Progenitor cell of endocrine pancreas (in vitro differentiated cells): ENCODE measurements around the gene ATF6. TPM values are rescaled to one million over a fixed set of nuclear protein-coding genes. Genes with fewer than 3 reads are reported as not detected.

Source experiments
- DNase-seq: peaks from one replicate; pipeline ENCODE4 v3.0.0; 2021; ENCODE audit warnings: low spot score; ENCODE audit not compliant: unreplicated experiment
- H3K27ac Mint-ChIP-seq: 2 replicates; pipeline ENCODE4 v1.8.0; 2021; ENCODE audit warnings: mild to moderate bottlenecking, moderate library complexity, mixed read lengths
- H3K27me3 Mint-ChIP-seq: 2 replicates; pipeline ENCODE4 v1.8.0; 2021; ENCODE audit warnings: mixed read lengths
- H3K36me3 Mint-ChIP-seq: 2 replicates; pipeline ENCODE4 v1.8.0; 2022; ENCODE audit warnings: mixed read lengths; ENCODE audit not compliant: insufficient read depth
- H3K4me1 Mint-ChIP-seq: 2 replicates; pipeline ENCODE4 v1.8.0; 2021; ENCODE audit warnings: low read depth, mixed read lengths
- H3K4me3 Mint-ChIP-seq: 2 replicates; pipeline ENCODE4 v1.8.0; 2021; ENCODE audit warnings: low read depth, mild to moderate bottlenecking, moderate library complexity, mixed read lengths
- H3K9me3 Mint-ChIP-seq: 2 replicates; pipeline ENCODE4 v1.8.0; 2021; ENCODE audit warnings: low read depth, mixed read lengths
- CTCF ChIP-seq: fragments of 200-600 bp; sonication (generic); IDR thresholded peaks from one replicate; pipeline ENCODE4 v1.5.0; 2021; ENCODE audit warnings: antibody characterized with exemption, mild to moderate bottlenecking; ENCODE audit not compliant: unreplicated experiment
- total RNA-seq: library from RNA; stranded (reverse); gene quantifications from 2 replicates; pipeline ENCODE4 v1.2.1, GENCODE V29; 2021

The ATF6 gene
- total RNA-seq, 1 donor from 2014 or later = 20.4 TPM

GRCh38 chr1:161921990-161922389, 155.9 kb downstream of the ATF6 start:
- H3K27ac Mint-ChIP-seq = no peak overlapping the region
- no peaks in the 10 kb centered on the region for H3K27me3 Mint-ChIP-seq
- DNase-seq = no peak
- H3K9me3 Mint-ChIP-seq = no peaks in the 10 kb centered on the region
- H3K4me3 Mint-ChIP-seq = no peak overlapping the region
- TF ChIP-seq CTCF = no peak
- H3K36me3 Mint-ChIP-seq = peaks cover 2% of the 10 kb centered on the region
- H3K4me1 Mint-ChIP-seq = no peaks in the 10 kb centered on the region

- Mint-ChIP-seq H3K9me3 (no peaks in the 10 kb centered on the region), H3K4me3 (no peak overlapping the region), H3K4me1 (no peaks in the 10 kb centered on the region), H3K27ac (no peak overlapping the region), H3K27me3 (no peaks in the 10 kb centered on the region), H3K36me3 (peaks cover 1% of the 10 kb centered on the region)
- no peak for TF ChIP-seq CTCF
- no peak for DNase-seq
These were observed 161.9 kb downstream of the ATF6 start for GRCh38 chr1:161928056-161928455.

GRCh38 chr1:161929137-161929536, 163.0 kb downstream of the ATF6 start:
- H3K4me3 Mint-ChIP-seq = no peak overlapping the region

GRCh38 chr1:161930064-161930463, 163.9 kb downstream of the ATF6 start:
- TF ChIP-seq CTCF = no peak

More at GRCh38 chr1:161929137-161929536, 163.0 kb downstream of the ATF6 start:
- Mint-ChIP-seq H3K36me3 (peaks cover 1% of the 10 kb centered on the region), H3K4me1 (no peaks in the 10 kb centered on the region), H3K27me3 (no peaks in the 10 kb centered on the region), H3K27ac (no peak overlapping the region), H3K9me3 (no peaks in the 10 kb centered on the region)
- DNase-seq = no peak
- TF ChIP-seq CTCF = no peak

GRCh38 chr1:161932668-161933067, 166.5 kb downstream of the ATF6 start:
- H3K36me3 Mint-ChIP-seq = peaks cover 3% of the 10 kb centered on the region
- DNase-seq = no peak
- H3K4me1 Mint-ChIP-seq = no peaks in the 10 kb centered on the region
- TF ChIP-seq CTCF = no peak
- no peak overlapping the region for H3K4me3 Mint-ChIP-seq
- H3K27ac Mint-ChIP-seq = no peak overlapping the region
- no peaks in the 10 kb centered on the region for H3K9me3 Mint-ChIP-seq
- no peaks in the 10 kb centered on the region for H3K27me3 Mint-ChIP-seq

More at GRCh38 chr1:161930064-161930463, 163.9 kb downstream of the ATF6 start:
- Mint-ChIP-seq H3K27ac (no peak overlapping the region), H3K4me1 (no peaks in the 10 kb centered on the region), H3K36me3 (peaks cover 1% of the 10 kb centered on the region), H3K9me3 (no peaks in the 10 kb centered on the region), H3K4me3 (no peak overlapping the region), H3K27me3 (no peaks in the 10 kb centered on the region)
- DNase-seq = no peak
